KMS-11 (cell line): ENCODE results near the gene ZFP92.

ENCODE experiments used
- H2AFZ ChIP-seq: fragments of 200-600 bp; sonication (generic); 2 replicates; pipeline ENCODE4 v1.6.1; 2016; ENCODE audit warnings: antibody characterized with exemption, mixed run types, low read depth
- H3K27ac ChIP-seq: fragments of 200-600 bp; sonication (generic); 2 replicates; pipeline ENCODE4 v1.6.1; 2016; ENCODE audit warnings: mild to moderate bottlenecking, mixed run types
- H3K27me3 ChIP-seq: fragments of 200-600 bp; sonication (generic); 2 replicates; pipeline ENCODE4 v1.6.1; 2017; ENCODE audit warnings: mild to moderate bottlenecking, low read depth, mixed run types, moderate library complexity; ENCODE audit not compliant: insufficient read depth
- H3K36me3 ChIP-seq: fragments of 200-600 bp; sonication (generic); 2 replicates; pipeline ENCODE4 v1.6.1; 2017; ENCODE audit warnings: mild to moderate bottlenecking, mixed run types; ENCODE audit not compliant: insufficient read depth
- H3K4me1 ChIP-seq: fragments of 200-600 bp; sonication (generic); 2 replicates; pipeline ENCODE4 v1.6.1; 2016; ENCODE audit warnings: mild to moderate bottlenecking, low read depth, mixed run types; ENCODE audit not compliant: poor library complexity, severe bottlenecking
- H3K4me2 ChIP-seq: fragments of 200-600 bp; sonication (generic); 2 replicates; pipeline ENCODE4 v1.7.0; 2016; ENCODE audit warnings: mild to moderate bottlenecking, mixed run types
- H3K4me3 ChIP-seq: fragments of 200-600 bp; sonication (generic); IDR thresholded peaks from 2 replicates; pipeline ENCODE4 v1.6.1; 2017; ENCODE audit warnings: low read depth, low read length, mixed read lengths; ENCODE audit not compliant: insufficient read depth
- H3K79me2 ChIP-seq: fragments of 200-600 bp; sonication (generic); 2 replicates; pipeline ENCODE4 v1.6.1; 2016; ENCODE audit warnings: low read depth, mixed run types; ENCODE audit not compliant: insufficient read depth
- H3K9ac ChIP-seq: fragments of 200-600 bp; sonication (generic); 2 replicates; pipeline ENCODE4 v1.6.1; 2016; ENCODE audit warnings: mild to moderate bottlenecking, mixed run types
- H4K20me1 ChIP-seq: fragments of 200-600 bp; sonication (generic); 2 replicates; pipeline ENCODE4 v1.6.1; 2016; ENCODE audit warnings: mild to moderate bottlenecking, mixed run types; ENCODE audit not compliant: insufficient read depth
- CTCF ChIP-seq: fragments of 200-600 bp; sonication (generic); conservative IDR thresholded peaks from 2 replicates; pipeline ENCODE4 v1.6.1; 2017; ENCODE audit warnings: low read depth, mild to moderate bottlenecking, antibody characterized with exemption, low read length, moderate library complexity, mixed read lengths

Gene ZFP92

GRCh38 chrX:153366878-153367538, 44.3 kb upstream of the ZFP92 start:
- no peaks in the 10 kb centered on the region for H4K20me1 ChIP-seq
- no peak overlapping the region for H3K4me2 ChIP-seq
- H3K4me3 ChIP-seq = no peak overlapping the region
- H3K27ac ChIP-seq = no peak overlapping the region
- no peaks in the 10 kb centered on the region for H3K36me3 ChIP-seq
- H3K27me3 ChIP-seq = no peaks in the 10 kb centered on the region
- H3K9ac ChIP-seq = no peak overlapping the region
- no peaks in the 10 kb centered on the region for H3K4me1 ChIP-seq
- TF ChIP-seq CTCF = no peak
- H3K79me2 ChIP-seq = no peaks in the 10 kb centered on the region
- H2AFZ ChIP-seq = no peak overlapping the region

GRCh38 chrX:153370293-153371055, 40.8 kb upstream of the ZFP92 start:
- Histone ChIP-seq H3K4me3 (no peak overlapping the region), H3K27ac (no peak overlapping the region), H3K9ac (no peak overlapping the region), H3K27me3 (no peaks in the 10 kb centered on the region), H3K4me2 (no peak overlapping the region), H3K79me2 (no peaks in the 10 kb centered on the region), H2AFZ (no peak overlapping the region), H4K20me1 (no peaks in the 10 kb centered on the region), H3K4me1 (no peaks in the 10 kb centered on the region), H3K36me3 (no peaks in the 10 kb centered on the region)
- TF ChIP-seq CTCF = no peak

- Histone ChIP-seq H3K4me3 (no peak overlapping the region), H3K27me3 (no peaks in the 10 kb centered on the region), H4K20me1 (no peaks in the 10 kb centered on the region), H3K4me1 (no peaks in the 10 kb centered on the region), H3K36me3 (no peaks in the 10 kb centered on the region), H3K27ac (no peak overlapping the region), H3K9ac (no peak overlapping the region), H3K4me2 (no peak overlapping the region), H2AFZ (no peak overlapping the region), H3K79me2 (no peaks in the 10 kb centered on the region)
- TF ChIP-seq CTCF = no peak
Observed at GRCh38 chrX:153371256-153371655, 40.0 kb upstream of the ZFP92 start.

GRCh38 chrX:153372949-153373348, 38.3 kb upstream of the ZFP92 start:
- Histone ChIP-seq H3K9ac (no peak overlapping the region), H3K4me1 (no peaks in the 10 kb centered on the region), H2AFZ (no peak overlapping the region), H3K36me3 (no peaks in the 10 kb centered on the region), H3K79me2 (no peaks in the 10 kb centered on the region), H3K4me3 (no peak overlapping the region), H4K20me1 (no peaks in the 10 kb centered on the region), H3K27me3 (no peaks in the 10 kb centered on the region), H3K4me2 (no peak overlapping the region), H3K27ac (no peak overlapping the region)
- no peak for TF ChIP-seq CTCF
